ENCODE results near the gene ITPR2.
"Not testable (repeated sequence)": the region's sequence is repeated elsewhere in the genome, so short reads cannot be mapped to it uniquely, and the experiment has no call there.

Gene ITPR2

GRCh38 chr12:26434299-26435068 is 398.5 kb downstream of the ITPR2 start:
- no peak for ATAC-seq

GRCh38 chr12:26433701-26434100 is 399.3 kb downstream of the ITPR2 start:
- not testable (repeated sequence) for ATAC-seq

- no peak for ATAC-seq
Observed at GRCh38 chr12:26431211-26431610, 401.8 kb downstream of the ITPR2 start.

GRCh38 chr12:26430596-26430995 is 402.4 kb downstream of the ITPR2 start:
- ATAC-seq: not testable (repeated sequence)

GRCh38 chr12:26429070-26429691 is 403.8 kb downstream of the ITPR2 start:
- ATAC-seq: no peak

GRCh38 chr12:26428420-26428819 is 404.6 kb downstream of the ITPR2 start:
- no peak for ATAC-seq

- ATAC-seq: no peak
Observed at GRCh38 chr12:26426652-26427051, 406.3 kb downstream of the ITPR2 start.

- peak in 1 of 2 donors; percentile 38 for ATAC-seq
Observed at GRCh38 chr12:26425587-26426260, 407.3 kb downstream of the ITPR2 start.

GRCh38 chr12:26422839-26423398 is 410.1 kb downstream of the ITPR2 start:
- ATAC-seq: no peak

GRCh38 chr12:26416550-26416949 is 416.4 kb downstream of the ITPR2 start:
- no peak for ATAC-seq

- no peak for ATAC-seq
Observed at GRCh38 chr12:26410689-26411088, 422.3 kb downstream of the ITPR2 start.

- no peak for ATAC-seq
Observed at GRCh38 chr12:26406813-26407212, 426.2 kb downstream of the ITPR2 start.

- ATAC-seq: no peak
Observed at GRCh38 chr12:26406391-26406790, 426.6 kb downstream of the ITPR2 start.

- no peak for ATAC-seq
Observed at GRCh38 chr12:26403601-26404000, 429.4 kb downstream of the ITPR2 start.

- ATAC-seq: no peak
Observed at GRCh38 chr12:26402648-26403047, 430.3 kb downstream of the ITPR2 start.

- no peak for ATAC-seq
Observed at GRCh38 chr12:26401874-26402273, 431.1 kb downstream of the ITPR2 start.

GRCh38 chr12:26400627-26401026 is 432.4 kb downstream of the ITPR2 start:
- no peak for ATAC-seq

GRCh38 chr12:26399381-26399780 is 433.6 kb downstream of the ITPR2 start:
- no peak for ATAC-seq

GRCh38 chr12:26396402-26396801 is 436.6 kb downstream of the ITPR2 start:
- ATAC-seq: peak in 1 of 2 donors; percentile 20

GRCh38 chr12:26389343-26389742 is 443.7 kb downstream of the ITPR2 start:
- ATAC-seq: no peak

GRCh38 chr12:26384536-26384935 is 448.5 kb downstream of the ITPR2 start:
- no peak for ATAC-seq

GRCh38 chr12:26383041-26383440 is 450.0 kb downstream of the ITPR2 start:
- ATAC-seq: no peak

GRCh38 chr12:26380897-26381296 is 452.1 kb downstream of the ITPR2 start:
- no peak for ATAC-seq

All from activated CD4-positive, CD25-positive, alpha-beta regulatory T cell treated with anti-CD3 and anti-CD28 coated beads, Interleukin-2, amount 50 U/mL, for 24 hours (primary cell).